IMR-90 (cell line): ENCODE measurements around the gene SOX6. TPM values are rescaled to one million over a fixed set of nuclear protein-coding genes. Genes with fewer than 3 reads are reported as not detected.
A peak's percentile ranks its signal among the peaks of the same experiment; 100 is the strongest.

ENCODE experiments used
- ATAC-seq: fragments of 200-7000 bp; cut with Tn5 transposase; 2 replicates; pipeline ENCODE4 v1.9.1; 2020; ENCODE audit warnings: low read depth, mild to moderate bottlenecking, moderate library complexity
- BruUV-seq: library from RNA; stranded (reverse); fragments of 400-500 nt; replicated peaks from 2 replicates; lab custom pipeline; 2021; lab: Mats Ljungman, UMichigan
- CTCF ChIA-PET: fragments of 300-600 bp; formaldehyde crosslinking; extraction: SDS; loops from one replicate; lab custom pipeline; 2021; ENCODE audit warnings: antibody characterized with exemption; lab: Yijun Ruan, JAX
- POLR2A ChIA-PET: fragments of 300-600 bp; sonication (Branson Sonifier 250); formaldehyde crosslinking; loops from one replicate; lab custom pipeline; 2022; ENCODE audit warnings: antibody characterized with exemption; ENCODE audit not compliant: unreplicated experiment; lab: Charles Lee
- DNase-seq: peaks from one replicate; pipeline ENCODE4 v3.0.0; 2013
- H2AFZ ChIP-seq: replicated peaks from 2 replicates; pipeline ENCODE3; 2013; ENCODE audit warnings: low read length, mild to moderate bottlenecking; ENCODE audit not compliant: poor library complexity
- H2AK5ac ChIP-seq: 2 replicates; pipeline ENCODE4 v1.6.1; 2013; ENCODE audit warnings: low read depth, low read length, inconsistent platforms
- H2AK9ac ChIP-seq: replicated peaks from 2 replicates; pipeline ENCODE3; 2013; ENCODE audit warnings: mild to moderate bottlenecking, low read depth, low read length, moderate library complexity; ENCODE audit not compliant: poor library complexity
- H2BK120ac ChIP-seq: 2 replicates; pipeline ENCODE4 v1.6.1; 2013; ENCODE audit warnings: low read depth, low read length, inconsistent platforms
- H2BK15ac ChIP-seq: 3 replicates; pipeline ENCODE4 v1.6.1; 2013; ENCODE audit warnings: low read depth, low read length, inconsistent platforms
- H2BK20ac ChIP-seq: 2 replicates; pipeline ENCODE4 v1.6.1; 2013; ENCODE audit warnings: low read depth, mild to moderate bottlenecking, inconsistent platforms, low read length, moderate library complexity
- H2BK5ac ChIP-seq: 2 replicates; pipeline ENCODE4 v1.6.1; 2013; ENCODE audit warnings: mild to moderate bottlenecking, low read depth, low read length, inconsistent platforms; ENCODE audit not compliant: poor library complexity, severe bottlenecking
- H3K14ac ChIP-seq: replicated peaks from 2 replicates; pipeline ENCODE4 v1.6.1; 2013; ENCODE audit warnings: low read depth, low read length, inconsistent platforms
- H3K18ac ChIP-seq: 2 replicates; pipeline ENCODE4 v1.6.1; 2013; ENCODE audit warnings: low read depth, low read length, control low read depth
- H3K23ac ChIP-seq: 2 replicates; pipeline ENCODE4 v1.6.1; 2013; ENCODE audit warnings: low read depth, low read length, inconsistent platforms
- H3K27ac ChIP-seq: 2 replicates; pipeline ENCODE4 v1.5.1; 2013; ENCODE audit warnings: mild to moderate bottlenecking, control low read depth, low read length; ENCODE audit not compliant: insufficient read depth
- H3K27me3 ChIP-seq: 2 replicates; pipeline ENCODE4 v1.6.1; 2013; ENCODE audit warnings: low read length; ENCODE audit not compliant: control insufficient read depth, insufficient read depth
- H3K36me3 ChIP-seq: 2 replicates; pipeline ENCODE4 v1.6.1; 2013; ENCODE audit warnings: low read length, mixed read lengths; ENCODE audit not compliant: control insufficient read depth, insufficient read depth
- H3K4ac ChIP-seq: 2 replicates; pipeline ENCODE4 v1.6.1; 2013; ENCODE audit warnings: low read depth, low read length, inconsistent platforms
- H3K4me1 ChIP-seq: 2 replicates; pipeline ENCODE4 v1.6.1; 2013; ENCODE audit warnings: low read length, mixed read lengths; ENCODE audit not compliant: control insufficient read depth, insufficient read depth
- H3K4me2 ChIP-seq: 2 replicates; pipeline ENCODE4 v1.6.1; 2013; ENCODE audit warnings: low read depth, mild to moderate bottlenecking, control low read depth, low read length, moderate library complexity
- H3K4me3 ChIP-seq: 2 replicates; pipeline ENCODE4 v1.5.1; 2013; ENCODE audit warnings: low read depth, mild to moderate bottlenecking, control low read depth, low read length, moderate library complexity; ENCODE audit not compliant: insufficient read depth
- H3K56ac ChIP-seq: 2 replicates; pipeline ENCODE4 v1.6.1; 2013; ENCODE audit warnings: low read length, inconsistent platforms; ENCODE audit not compliant: insufficient read depth; ENCODE audit errors: extremely low read depth
- H3K79me1 ChIP-seq, 2 experiments: 2 replicates each; pipeline ENCODE4 v1.6.1; 2013; ENCODE audit warnings: low read length in 2 of 2, inconsistent platforms in 1 of 2, low read depth in 1 of 2
- H3K9ac ChIP-seq: 2 replicates; pipeline ENCODE4 v1.6.1; 2013; ENCODE audit warnings: low read depth, low read length, control low read depth
- H3K9me1 ChIP-seq: 2 replicates; pipeline ENCODE4 v1.6.1; 2013; ENCODE audit warnings: low read length, inconsistent platforms; ENCODE audit not compliant: insufficient read depth
- H3K9me3 ChIP-seq: 2 replicates; pipeline ENCODE4 v1.6.1; 2013; ENCODE audit warnings: low read length; ENCODE audit not compliant: control insufficient read depth, insufficient read depth
- H4K20me1 ChIP-seq: 2 replicates; pipeline ENCODE4 v1.6.1; 2013; ENCODE audit warnings: low read length, inconsistent platforms; ENCODE audit not compliant: insufficient read depth
- H4K5ac ChIP-seq: 2 replicates; pipeline ENCODE4 v1.6.1; 2013; ENCODE audit warnings: mild to moderate bottlenecking, low read depth, low read length, control low read depth
- H4K8ac ChIP-seq, 2 experiments: 2 replicates each; pipeline ENCODE4 v1.6.1; 2013; ENCODE audit warnings: low read depth in 2 of 2, low read length in 2 of 2, control low read depth in 1 of 2, inconsistent platforms in 1 of 2
- H4K91ac ChIP-seq: 2 replicates; pipeline ENCODE4 v1.6.1; 2013; ENCODE audit warnings: low read depth, low read length, inconsistent platforms; ENCODE audit not compliant: insufficient read depth
- FOS ChIP-seq: fragments of 150-350 bp; IDR thresholded peaks from 2 replicates; pipeline ENCODE4 v1.6.1; 2016; ENCODE audit warnings: low read depth, low read length
- MAFK ChIP-seq: IDR thresholded peaks from 2 replicates; pipeline ENCODE4 v1.6.1; 2012; ENCODE audit warnings: low read depth, low read length, improper control_type of control experiment
- MXI1 ChIP-seq: IDR thresholded peaks from 2 replicates; pipeline ENCODE4 v1.6.1; 2012; ENCODE audit warnings: low read depth, mild to moderate bottlenecking, low read length, moderate library complexity, borderline replicate concordance
- WGBS, 2 experiments: methylation state at CpG; one replicate each; pipeline versions ENCODE4 v1.1.5 to v1.1.7; 2013; ENCODE audit warnings: missing lambda C conversion rate in 2 of 2; ENCODE audit not compliant: insufficient read length in 1 of 2; ENCODE audit errors: extremely low coverage in 2 of 2; 5-methylcytosine and 5-hydroxymethylcytosine counted together
- dilution Hi-C: fragments of 300-500 bp; cut with HindIII; formaldehyde crosslinking; loops from one replicate; pipeline ENCODE4 v1.14.3; 2018; ENCODE audit warnings: low sequenced_read_pairs; ENCODE audit not compliant: unreplicated experiment
- in situ Hi-C: fragments of 300-500 bp; cut with MboI; formaldehyde crosslinking; loops from 3 replicates; pipeline ENCODE4 v1.14.3; 2019; ENCODE audit warnings: low sequenced_read_pairs, inconsistent platforms, mixed read lengths
- intact Hi-C: fragments of 100-400 bp; cut with micrococcal nuclease; formaldehyde crosslinking; loops from 2 replicates; pipeline ENCODE4 v1.10.0; 2022
- polyA plus RNA-seq, 3 experiments: library from polyadenylated mRNA; depleted of rRNA; stranded (reverse); fragments of >200 nt; gene quantifications; 2 replicates each; pipeline ENCODE4 v1.2.3, GENCODE V29; 2012; ENCODE audit warnings: low replicate concordance in 1 of 3
- total RNA-seq: library from RNA; depleted of rRNA; stranded (reverse); fragments of >200 nt; gene quantifications from 2 replicates; pipeline ENCODE4 v1.2.3, GENCODE V29; 2012

Gene SOX6
- total and polyA plus RNA-seq, 2 of the 4 experiments (the other 2 are of a cell fraction), result 1.7 to 7.7 TPM

DNA sequence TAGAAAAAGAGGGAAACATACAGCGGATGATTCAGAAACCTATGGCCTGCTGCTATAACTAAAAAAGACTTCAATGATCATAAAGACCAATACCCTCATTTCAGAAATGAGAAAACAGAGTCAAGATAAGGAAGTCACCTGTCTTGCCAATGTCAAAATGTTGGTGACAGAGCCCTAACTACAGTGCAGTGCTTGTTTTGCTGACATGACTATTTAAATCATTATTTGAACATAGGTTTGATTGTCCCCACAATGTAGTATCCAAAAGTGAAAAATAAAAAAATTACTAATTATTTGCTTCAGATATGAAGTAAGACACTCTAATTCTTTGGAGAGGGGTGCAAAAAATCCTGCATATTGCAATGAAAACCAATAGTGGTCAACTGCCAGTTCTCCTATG is 115.7 kb downstream of the SOX6 start:
- no peak overlapping the region for H3K56ac ChIP-seq
- no peaks in the 10 kb centered on the region for H3K9me3 ChIP-seq
- no peak overlapping the region for H3K4me3 ChIP-seq
- no peak overlapping the region for H2AK5ac ChIP-seq
- H2AK9ac ChIP-seq, result no peak overlapping the region
- BruUV-seq, result no TSS peak
- H3K36me3 ChIP-seq, result no peaks in the 10 kb centered on the region
- no peak overlapping the region for H2BK20ac ChIP-seq
- H3K4ac ChIP-seq, result no peak overlapping the region
- no peak overlapping the region for H3K14ac ChIP-seq
- dilution Hi-C loops, result no loop called here
- WGBS, 2 experiments, result no CpG with 5 or more reads among the region's 1 CpG
- no peak overlapping the region for H3K4me2 ChIP-seq
- in situ Hi-C loops, result no loop called here
- H4K20me1 ChIP-seq, result no peaks in the 10 kb centered on the region
- ChIA-PET POLR2A (no interaction called here), CTCF (no interaction called here)
- peaks cover 8% of the 10 kb centered on the region; the same call in 1 of the 2 replicates for H3K4me1 ChIP-seq
- no peak overlapping the region for H4K8ac ChIP-seq
- no peak overlapping the region for H3K18ac ChIP-seq
- H3K27ac ChIP-seq, result no peak overlapping the region
- no peak for DNase-seq
- H4K91ac ChIP-seq, result 0 out of 2 replicates have a peak overlapping the region, but pooled peaks have one; percentile 28
- no peaks in the 10 kb centered on the region for H3K27me3 ChIP-seq
- H3K79me1 ChIP-seq, result peaks cover 0 to 4% of the 10 kb centered on the region in 2 experiments; a peak in 1 of 4 replicates
- H3K9me1 ChIP-seq, result no peaks in the 10 kb centered on the region; the same call in 1 of the 2 replicates
- TF ChIP-seq MXI1 (no peak), MAFK (peak; percentile 90), FOS (no peak)
- no peak overlapping the region for H2BK5ac ChIP-seq
- no peak overlapping the region for H2BK120ac ChIP-seq
- H2BK15ac ChIP-seq, result no peak overlapping the region
- no peak overlapping the region for H3K23ac ChIP-seq
- intact Hi-C loops, result loop anchor here (5.0 kb wide), 1 partner anchor 43 kb away; no protein-coding TSS in a partner anchor
- H2AFZ ChIP-seq, result no peak overlapping the region
- no peak overlapping the region for H3K9ac ChIP-seq
- ATAC-seq, result no peak
- H4K5ac ChIP-seq, result no peak overlapping the region
